ENCODE measurements around the gene ADAMTS3.

The ADAMTS3 gene

GRCh38 chr4:72320223-72320948 lies 248.6 kb downstream of the ADAMTS3 start:
- H3K27ac ChIP-seq (ENCODE audit: low read length) = no peak overlapping the region
- H3K9me3 ChIP-seq (ENCODE audit: control insufficient read depth in 2 of 2, low read length in 2 of 2) = no peaks in the 10 kb centered on the region
- H3K9ac ChIP-seq (ENCODE audit: low read length in 2 of 2) = no peak overlapping the region

GRCh38 chr4:72319601-72320021 lies 249.4 kb downstream of the ADAMTS3 start:
- H3K27me3 ChIP-seq (ENCODE audit: control insufficient read depth in 1 of 2, insufficient read depth in 2 of 2, low read length in 2 of 2) = no peaks in the 10 kb centered on the region
- no peak overlapping the region for H3K4me3 ChIP-seq (ENCODE audit: low read length in 2 of 2)
- no peak overlapping the region for H3K9ac ChIP-seq (ENCODE audit: low read length in 2 of 2)
- no peaks in the 10 kb centered on the region for H3K36me3 ChIP-seq (ENCODE audit: control insufficient read depth in 2 of 2, insufficient read depth in 2 of 2, low read length in 2 of 2)
- no peak overlapping the region for H3K27ac ChIP-seq (ENCODE audit: low read length)
- H3K4me1 ChIP-seq (ENCODE audit: control insufficient read depth, insufficient read depth, low read length) = no peaks in the 10 kb centered on the region
- no peaks in the 10 kb centered on the region for H3K9me3 ChIP-seq (ENCODE audit: control insufficient read depth in 2 of 2, low read length in 2 of 2)

More at GRCh38 chr4:72320223-72320948, 248.6 kb downstream of the ADAMTS3 start:
- no peaks in the 10 kb centered on the region for H3K27me3 ChIP-seq (ENCODE audit: control insufficient read depth in 1 of 2, insufficient read depth in 2 of 2, low read length in 2 of 2)
- no peaks in the 10 kb centered on the region for H3K4me1 ChIP-seq (ENCODE audit: control insufficient read depth, insufficient read depth, low read length)
- H3K36me3 ChIP-seq (ENCODE audit: control insufficient read depth in 2 of 2, insufficient read depth in 2 of 2, low read length in 2 of 2) = no peaks in the 10 kb centered on the region
- H3K4me3 ChIP-seq (ENCODE audit: low read length in 2 of 2) = no peak overlapping the region

- H3K27ac ChIP-seq (ENCODE audit: low read length) = no peak overlapping the region
Measured at GRCh38 chr4:72318421-72319170, 250.4 kb downstream of the ADAMTS3 start.

GRCh38 chr4:72314869-72315268 lies 254.2 kb downstream of the ADAMTS3 start:
- Histone ChIP-seq H3K36me3 (ENCODE audit: control insufficient read depth in 2 of 2, insufficient read depth in 2 of 2, low read length in 2 of 2) (no peaks in the 10 kb centered on the region), H3K27me3 (ENCODE audit: control insufficient read depth in 1 of 2, insufficient read depth in 2 of 2, low read length in 2 of 2) (no peaks in the 10 kb centered on the region), H3K4me3 (ENCODE audit: low read length in 2 of 2) (no peak overlapping the region), H3K9ac (ENCODE audit: low read length in 2 of 2) (no peak overlapping the region), H3K4me1 (ENCODE audit: control insufficient read depth, insufficient read depth, low read length) (peaks cover 19% of the 10 kb centered on the region), H3K9me3 (ENCODE audit: control insufficient read depth in 2 of 2, low read length in 2 of 2) (no peaks in the 10 kb centered on the region), H3K27ac (ENCODE audit: low read length) (no peak overlapping the region)

More at GRCh38 chr4:72318421-72319170, 250.4 kb downstream of the ADAMTS3 start:
- no peaks in the 10 kb centered on the region for H3K9me3 ChIP-seq (ENCODE audit: control insufficient read depth in 2 of 2, low read length in 2 of 2)
- no peak overlapping the region for H3K9ac ChIP-seq (ENCODE audit: low read length in 2 of 2)
- peaks cover 1% of the 10 kb centered on the region for H3K4me1 ChIP-seq (ENCODE audit: control insufficient read depth, insufficient read depth, low read length)
- H3K27me3 ChIP-seq (ENCODE audit: control insufficient read depth in 1 of 2, insufficient read depth in 2 of 2, low read length in 2 of 2) = no peaks in the 10 kb centered on the region
- H3K36me3 ChIP-seq (ENCODE audit: control insufficient read depth in 2 of 2, insufficient read depth in 2 of 2, low read length in 2 of 2) = no peaks in the 10 kb centered on the region
- H3K4me3 ChIP-seq (ENCODE audit: low read length in 2 of 2) = no peak overlapping the region

GRCh38 chr4:72313121-72313520 lies 255.9 kb downstream of the ADAMTS3 start:
- no peaks in the 10 kb centered on the region for H3K9me3 ChIP-seq (ENCODE audit: control insufficient read depth in 2 of 2, low read length in 2 of 2)
- peaks cover 19% of the 10 kb centered on the region for H3K4me1 ChIP-seq (ENCODE audit: control insufficient read depth, insufficient read depth, low read length)
- no peak overlapping the region for H3K27ac ChIP-seq (ENCODE audit: low read length)
- no peaks in the 10 kb centered on the region for H3K36me3 ChIP-seq (ENCODE audit: control insufficient read depth in 2 of 2, insufficient read depth in 2 of 2, low read length in 2 of 2)
- H3K4me3 ChIP-seq (ENCODE audit: low read length in 2 of 2) = peak overlapping the region in 1 of 2 donors; percentile 12
- H3K27me3 ChIP-seq (ENCODE audit: control insufficient read depth in 1 of 2, insufficient read depth in 2 of 2, low read length in 2 of 2) = no peaks in the 10 kb centered on the region
- H3K9ac ChIP-seq (ENCODE audit: low read length in 2 of 2) = no peak overlapping the region

- Histone ChIP-seq H3K36me3 (ENCODE audit: control insufficient read depth in 2 of 2, insufficient read depth in 2 of 2, low read length in 2 of 2) (no peaks in the 10 kb centered on the region), H3K9me3 (ENCODE audit: control insufficient read depth in 2 of 2, low read length in 2 of 2) (no peaks in the 10 kb centered on the region), H3K4me3 (ENCODE audit: low read length in 2 of 2) (peak overlapping the region; percentile 12 to 35), H3K4me1 (ENCODE audit: control insufficient read depth, insufficient read depth, low read length) (peaks cover 19% of the 10 kb centered on the region), H3K9ac (ENCODE audit: low read length in 2 of 2) (peak overlapping the region in 1 of 2 donors; percentile 30), H3K27me3 (ENCODE audit: control insufficient read depth in 1 of 2, insufficient read depth in 2 of 2, low read length in 2 of 2) (no peaks in the 10 kb centered on the region), H3K27ac (ENCODE audit: low read length) (peak overlapping the region; percentile 69)
Measured at GRCh38 chr4:72312032-72312650, 256.9 kb downstream of the ADAMTS3 start.

GRCh38 chr4:72311291-72311690 lies 257.7 kb downstream of the ADAMTS3 start:
- H3K27ac ChIP-seq (ENCODE audit: low read length) = no peak overlapping the region
- no peaks in the 10 kb centered on the region for H3K36me3 ChIP-seq (ENCODE audit: control insufficient read depth in 2 of 2, insufficient read depth in 2 of 2, low read length in 2 of 2)
- H3K4me1 ChIP-seq (ENCODE audit: control insufficient read depth, insufficient read depth, low read length) = peaks cover 19% of the 10 kb centered on the region
- H3K4me3 ChIP-seq (ENCODE audit: low read length in 2 of 2) = no peak overlapping the region
- H3K9me3 ChIP-seq (ENCODE audit: control insufficient read depth in 2 of 2, low read length in 2 of 2) = no peaks in the 10 kb centered on the region
- H3K27me3 ChIP-seq (ENCODE audit: control insufficient read depth in 1 of 2, insufficient read depth in 2 of 2, low read length in 2 of 2) = no peaks in the 10 kb centered on the region
- H3K9ac ChIP-seq (ENCODE audit: low read length in 2 of 2) = no peak overlapping the region

DNA sequence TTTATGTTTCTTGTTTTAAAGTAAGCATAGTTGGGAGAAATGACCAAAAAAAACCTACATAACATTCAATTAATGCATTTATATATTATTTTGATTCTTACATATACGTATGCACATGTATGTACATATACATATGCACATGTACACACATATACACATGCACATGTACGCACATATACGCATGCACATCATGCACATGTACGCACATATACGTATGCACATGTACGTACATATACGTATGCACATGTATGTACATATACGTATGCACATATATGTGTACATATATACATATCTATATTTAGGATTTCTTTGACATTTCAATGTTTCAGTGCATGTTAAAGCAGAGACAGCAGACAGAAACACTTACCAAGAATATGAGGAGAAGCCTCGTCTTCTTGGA lies 263.4 kb downstream of the ADAMTS3 start:
- Histone ChIP-seq H3K4me3 (ENCODE audit: low read length in 2 of 2) (no peak overlapping the region), H3K36me3 (ENCODE audit: control insufficient read depth in 2 of 2, insufficient read depth in 2 of 2, low read length in 2 of 2) (no peaks in the 10 kb centered on the region), H3K4me1 (ENCODE audit: control insufficient read depth, insufficient read depth, low read length) (no peaks in the 10 kb centered on the region), H3K9me3 (ENCODE audit: control insufficient read depth in 2 of 2, low read length in 2 of 2) (no peaks in the 10 kb centered on the region), H3K9ac (ENCODE audit: low read length in 2 of 2) (no peak overlapping the region), H3K27ac (ENCODE audit: low read length) (no peak overlapping the region), H3K27me3 (ENCODE audit: control insufficient read depth in 1 of 2, insufficient read depth in 2 of 2, low read length in 2 of 2) (no peaks in the 10 kb centered on the region)

DNA sequence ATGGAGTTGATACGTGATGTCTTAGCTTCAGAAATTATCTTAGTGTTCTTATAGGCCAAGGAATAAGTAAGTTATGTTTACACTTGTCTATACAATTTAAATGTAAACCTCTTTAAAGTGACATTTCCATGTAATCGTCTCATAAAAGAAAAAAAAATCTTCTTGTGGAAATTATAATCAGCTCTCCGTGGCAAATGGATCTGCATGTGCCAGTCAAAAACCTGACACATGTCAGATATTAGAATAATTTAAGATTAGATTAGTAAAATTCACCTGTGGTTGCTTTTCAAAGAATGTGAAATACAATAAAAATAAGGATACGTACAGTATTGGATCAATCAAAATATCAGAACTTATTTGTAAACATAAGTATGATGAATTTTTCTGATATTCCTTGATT lies 263.9 kb downstream of the ADAMTS3 start:
- Histone ChIP-seq H3K27ac (ENCODE audit: low read length) (no peak overlapping the region), H3K27me3 (ENCODE audit: control insufficient read depth in 1 of 2, insufficient read depth in 2 of 2, low read length in 2 of 2) (no peaks in the 10 kb centered on the region), H3K36me3 (ENCODE audit: control insufficient read depth in 2 of 2, insufficient read depth in 2 of 2, low read length in 2 of 2) (no peaks in the 10 kb centered on the region), H3K9ac (ENCODE audit: low read length in 2 of 2) (no peak overlapping the region), H3K4me1 (ENCODE audit: control insufficient read depth, insufficient read depth, low read length) (no peaks in the 10 kb centered on the region), H3K4me3 (ENCODE audit: low read length in 2 of 2) (no peak overlapping the region), H3K9me3 (ENCODE audit: control insufficient read depth in 2 of 2, low read length in 2 of 2) (no peaks in the 10 kb centered on the region)

GRCh38 chr4:72302981-72303704 lies 265.9 kb downstream of the ADAMTS3 start:
- H3K27me3 ChIP-seq (ENCODE audit: control insufficient read depth in 1 of 2, insufficient read depth in 2 of 2, low read length in 2 of 2) = no peaks in the 10 kb centered on the region
- no peaks in the 10 kb centered on the region for H3K36me3 ChIP-seq (ENCODE audit: control insufficient read depth in 2 of 2, insufficient read depth in 2 of 2, low read length in 2 of 2)
- no peak overlapping the region for H3K27ac ChIP-seq (ENCODE audit: low read length)
- H3K4me3 ChIP-seq (ENCODE audit: low read length in 2 of 2) = no peak overlapping the region
- no peaks in the 10 kb centered on the region for H3K9me3 ChIP-seq (ENCODE audit: control insufficient read depth in 2 of 2, low read length in 2 of 2)
- no peaks in the 10 kb centered on the region for H3K4me1 ChIP-seq (ENCODE audit: control insufficient read depth, insufficient read depth, low read length)
- H3K9ac ChIP-seq (ENCODE audit: low read length in 2 of 2) = no peak overlapping the region
